Neural progenitor cell (in vitro differentiated cells): Measurements from ENCODE around the gene FBXL15.

Source experiments
- EZH2 ChIP-seq: fragments of 200-600 bp; sonication (generic); IDR thresholded peaks from 2 replicates; pipeline ENCODE4 v1.6.1; 2017; ENCODE audit warnings: antibody characterized with exemption, mild to moderate bottlenecking, moderate library complexity
- EZH2phosphoT487 ChIP-seq: fragments of 200-600 bp; sonication (generic); IDR thresholded peaks from 2 replicates; pipeline ENCODE4 v1.6.1; 2017; ENCODE audit warnings: antibody characterized with exemption

- TF ChIP-seq EZH2 (no peak), EZH2phosphoT487 (no peak)
Measured at GRCh38 chr10:102420714-102421506, at the start of gene FBXL15.
